ENCODE data around the gene IER3. TPM values are rescaled to one million over a fixed set of nuclear protein-coding genes. Genes with fewer than 3 reads are reported as not detected.

The IER3 gene
- total and polyA plus RNA-seq, 9 of the 15 experiments (the other 6 are each of a cell fraction or from before 2014, with no cell fraction given), result 1.5 to 30.0 (median 11.5) TPM

DNA sequence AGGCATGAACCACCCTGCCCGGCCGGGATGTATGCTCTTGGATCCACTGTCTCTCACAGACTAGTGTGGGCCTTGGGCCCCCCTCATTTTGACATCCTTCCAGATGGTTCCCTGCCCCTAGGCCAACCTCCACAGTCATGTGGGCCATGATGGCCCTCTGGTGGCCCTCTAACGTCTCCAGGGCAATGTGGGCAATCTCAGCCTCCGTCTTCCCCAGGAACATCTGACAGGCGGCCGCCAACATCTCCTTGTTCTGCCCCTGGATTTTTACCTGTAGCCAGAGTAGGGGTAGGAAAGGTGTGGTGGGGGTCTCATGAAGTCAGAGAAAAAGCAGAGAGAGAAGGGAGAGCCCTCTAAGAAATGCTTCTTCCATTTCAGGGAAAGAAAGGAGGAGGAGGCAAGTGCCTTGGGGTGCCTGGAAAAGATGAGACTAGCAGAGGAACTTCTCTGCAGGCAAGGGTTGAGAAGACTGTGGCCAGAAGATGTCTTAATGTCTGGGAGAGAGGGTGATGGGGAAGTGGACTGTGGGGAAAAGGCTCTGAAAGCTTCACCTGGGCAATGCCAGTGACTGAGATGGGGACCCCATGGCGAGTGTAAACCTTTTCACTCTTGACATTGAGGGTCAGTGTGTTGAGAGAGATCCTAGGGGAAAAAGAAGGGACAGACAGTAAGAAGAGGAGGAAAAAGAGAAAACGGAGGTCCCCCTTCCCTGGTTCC lies 3.1 kb downstream of the IER3 start:
- ChIA-PET CTCF (ENCODE audit: low intra/inter-chr PET ratio) (interaction anchor here (0.6 to 3.7 kb wide), 2 partner anchors 16 to 87 kb away, joined by 3 to 14 read pairs; no protein-coding TSS in a partner anchor), POLR2A (interaction anchor here (0.5 to 1.8 kb wide), 11 partner anchors 8 to 143 kb away, joined by 3 to 9 read pairs (median 4); partner anchors contain the start of gene DDR1)
- no peaks in the 10 kb centered on the region for H3K27me3 ChIP-seq (ENCODE audit: control insufficient read depth in 2 of 2, insufficient read depth in 2 of 2, low read length in 2 of 2)
- peak overlapping the region; percentile 92 to 98 for H3K9ac ChIP-seq (ENCODE audit: insufficient read depth in 1 of 2, low read depth in 2 of 2, low read length in 2 of 2)
- peak overlapping the region; percentile 92 for H3K4me2 ChIP-seq (ENCODE audit: insufficient read depth, low read length)
- FAIRE-seq (no peak), ATAC-seq (no peak), DNase-seq (ENCODE audit: extremely low read depth in 1 of 4, low spot score in 3 of 4) (no peak)
- peaks cover 67% of the 10 kb centered on the region for H3K79me2 ChIP-seq (ENCODE audit: control insufficient read depth, insufficient read depth, low read length)
- intact Hi-C loops (cut with micrococcal nuclease), result loop anchor here (5.0 kb wide), 2 partner anchors 86 to 341 kb away; no protein-coding TSS in a partner anchor
- no peak for TF ChIP-seq ZNF764 (CRISPR knock-in tag; IDR thresholded peaks at IDR 0.05; ENCODE audit: low read depth)
- no peak for TF ChIP-seq HLTF (IDR thresholded peaks at IDR 0.05)
- TF ChIP-seq NR2C2 (CRISPR knock-in tag; IDR thresholded peaks at IDR 0.05), result no peak
- TF ChIP-seq NR2C2 (tag; IDR thresholded peaks at IDR 0.05), result no peak
- TF ChIP-seq ETV5 (CRISPR knock-in tag; IDR thresholded peaks at IDR 0.05; ENCODE audit: low read depth), result 0 out of 2 replicates have a peak, but pooled peaks have one; percentile 45
- no peak for TF ChIP-seq FOXM1 (IDR thresholded peaks at IDR 0.05; ENCODE audit: low read depth)
- 0 out of 2 replicates have a peak, but pooled peaks have one; percentile 36 for TF ChIP-seq FOXM1 (CRISPR knock-in tag; IDR thresholded peaks at IDR 0.05; ENCODE audit: low read depth)
- peak overlapping the region; percentile 87 for H3K27ac ChIP-seq (ENCODE audit: extremely low read depth, low read depth, low read length)
- H2AFZ ChIP-seq (ENCODE audit: low read depth, low read length), result no peak overlapping the region
- H3K36me3 ChIP-seq (ENCODE audit: control insufficient read depth, insufficient read depth, low read length), result peaks cover 49% of the 10 kb centered on the region
- H3K9me3 ChIP-seq (replicated peaks; ENCODE audit: control insufficient read depth, insufficient read depth, low read depth, low read length), result no peaks in the 10 kb centered on the region
- in situ Hi-C loops (cut with MboI), result loop anchor here (5.0 kb wide), 2 partner anchors 136 to 336 kb away; no protein-coding TSS in a partner anchor
- H3K9me1 ChIP-seq (ENCODE audit: control insufficient read depth, insufficient read depth, low read length), result peaks cover 5% of the 10 kb centered on the region
- no TSS peak for BruUV-seq (replicated peaks)
- 68% methylated on average over 8 of the region's 8 CpGs for WGBS (ENCODE audit: insufficient coverage, low coverage, missing lambda C conversion rate)
- H3K4me3 ChIP-seq, result peak overlapping the region; percentile 91
- H4K20me1 ChIP-seq (replicated peaks; ENCODE audit: control insufficient read depth, insufficient read depth, low read length), result peaks cover 4% of the 10 kb centered on the region; the same call in 1 of the 2 replicates
- H3K4me1 ChIP-seq (replicated peaks in 1 of 2; ENCODE audit: control insufficient read depth in 2 of 2, insufficient read depth in 2 of 2, low read length in 2 of 2), result peaks cover 41 to 52% of the 10 kb centered on the region in 2 experiments
